GM12873 (cell line): Measurements from ENCODE around the gene RAD23B.

ENCODE experiments used
- CTCF ChIP-seq: IDR thresholded peaks from 2 replicates; pipeline ENCODE4 v1.5.1; 2012; ENCODE audit warnings: low read depth, mild to moderate bottlenecking, moderate library complexity, low read length, control low read depth; ENCODE audit not compliant: insufficient read depth; ENCODE audit errors: missing control alignments

Gene RAD23B

GRCh38 chr9:107314763-107315162 lies 31.7 kb downstream of the RAD23B start:
- TF ChIP-seq CTCF = no peak

GRCh38 chr9:107316795-107317661 lies 33.9 kb downstream of the RAD23B start:
- TF ChIP-seq CTCF = no peak

GRCh38 chr9:107322643-107323042 lies 39.6 kb downstream of the RAD23B start:
- TF ChIP-seq CTCF = no peak

GRCh38 chr9:107323836-107324585 lies 40.9 kb downstream of the RAD23B start:
- no peak for TF ChIP-seq CTCF

- TF ChIP-seq CTCF = no peak
These were observed 42.8 kb downstream of the RAD23B start for GRCh38 chr9:107325842-107326241.

GRCh38 chr9:107328510-107328909 lies 45.4 kb downstream of the RAD23B start:
- TF ChIP-seq CTCF = no peak

- no peak for TF ChIP-seq CTCF
These were observed 47.3 kb downstream of the RAD23B start for GRCh38 chr9:107330420-107330819.
